Esophagus mucosa (tissue), 1 donor: Measurements from ENCODE around the gene HACE1. TPM values are rescaled to one million over a fixed set of nuclear protein-coding genes. Genes with fewer than 3 reads are reported as not detected.

Source experiments
- ATAC-seq: fragments of 200-7000 bp; cut with Tn5 transposase; one replicate; pipeline ENCODE4 v1.9.1; 2020
- total RNA-seq: library from RNA; stranded (reverse); gene quantifications from one replicate; pipeline ENCODE4 v1.2.4, GENCODE V29; 2023
- donor health status: DM: yes; HTN: yes; CAD: no.

Gene HACE1
- total RNA-seq, 1 donor from 2014 or later: 9.0 TPM

- ATAC-seq: no peak
Measured at GRCh38 chr6:104729433-104729832, 130.3 kb downstream of the HACE1 start.

- ATAC-seq: no peak
Measured at GRCh38 chr6:104728448-104728847, 131.3 kb downstream of the HACE1 start.

- ATAC-seq: no peak
Measured at GRCh38 chr6:104718672-104719071, 141.0 kb downstream of the HACE1 start.

GRCh38 chr6:104716858-104717257 lies 142.9 kb downstream of the HACE1 start:
- ATAC-seq: no peak

- no peak for ATAC-seq
Measured at GRCh38 chr6:104714796-104715195, 144.9 kb downstream of the HACE1 start.

GRCh38 chr6:104713982-104714381 lies 145.7 kb downstream of the HACE1 start:
- ATAC-seq: no peak

- peak; percentile 90 for ATAC-seq
Measured at GRCh38 chr6:104711371-104711770, 148.3 kb downstream of the HACE1 start.

- no peak for ATAC-seq
Measured at GRCh38 chr6:104710543-104711335, 149.0 kb downstream of the HACE1 start.

GRCh38 chr6:104705916-104706442 lies 153.7 kb downstream of the HACE1 start:
- no peak for ATAC-seq

GRCh38 chr6:104705095-104705707 lies 154.5 kb downstream of the HACE1 start:
- peak; percentile 37 for ATAC-seq

- ATAC-seq: no peak
Measured at GRCh38 chr6:104704191-104704590, 155.5 kb downstream of the HACE1 start.

- no peak for ATAC-seq
Measured at GRCh38 chr6:104702126-104702841, 157.4 kb downstream of the HACE1 start.

GRCh38 chr6:104700371-104701185 lies 159.1 kb downstream of the HACE1 start:
- no peak for ATAC-seq

- no peak for ATAC-seq
Measured at GRCh38 chr6:104699593-104700329, 160.0 kb downstream of the HACE1 start.

- no peak for ATAC-seq
Measured at GRCh38 chr6:104698979-104699378, 160.7 kb downstream of the HACE1 start.

- no peak for ATAC-seq
Measured at GRCh38 chr6:104692008-104692407, 167.7 kb downstream of the HACE1 start.

GRCh38 chr6:104689551-104690205 lies 170.0 kb downstream of the HACE1 start:
- ATAC-seq: no peak

- ATAC-seq: no peak
Measured at GRCh38 chr6:104688283-104688969, 171.3 kb downstream of the HACE1 start.

- ATAC-seq: no peak
Measured at GRCh38 chr6:104686550-104687175, 173.1 kb downstream of the HACE1 start.
